B cell (primary cell): Measurements from ENCODE around the gene MZF1. TPM values are rescaled to one million over a fixed set of nuclear protein-coding genes. Genes with fewer than 3 reads are reported as not detected.

ENCODE experiments used
- ATAC-seq: fragments of 200-7000 bp; cut with Tn5 transposase; one replicate; pipeline ENCODE4 v1.10.0; 2021; ENCODE audit warnings: low read depth, mild to moderate bottlenecking, moderate number of reproducible peaks, moderate library complexity
- CTCF ChIA-PET: fragments of 350-600 bp; sonication (Branson Sonifier 250); formaldehyde crosslinking; loops from one replicate; lab custom pipeline; 2021; ENCODE audit warnings: antibody characterized with exemption, inconsistent platforms; lab: Charles Lee
- POLR2A ChIA-PET: fragments of 350-600 bp; sonication (Branson Sonifier 250); formaldehyde crosslinking; loops from one replicate; lab custom pipeline; 2021; ENCODE audit warnings: antibody characterized with exemption; lab: Charles Lee
- DNase-seq: peaks from one replicate; pipeline ENCODE4 v3.0.0; 2013
- H2AFZ ChIP-seq: 2 replicates; pipeline ENCODE4 v1.6.1; 2012; ENCODE audit warnings: mild to moderate bottlenecking, low read depth, low read length; ENCODE audit not compliant: insufficient read depth, poor library complexity, severe bottlenecking
- H3K27ac ChIP-seq, 2 donors: 1 replicate in 1 of 2; 2 replicates in 1 of 2; pipeline ENCODE4 v1.5.1; 2012 to 2013; ENCODE audit warnings: low read length in 2 of 2, mild to moderate bottlenecking in 2 of 2, moderate library complexity in 1 of 2
- H3K27me3 ChIP-seq, 4 experiments: fragments of 200-600 bp in 1 of 4; sonication (generic) in 1 of 4; replicated peaks in 1 of 4; 1 replicate in 2 of 4; 2 replicates in 2 of 4; pipeline versions ENCODE4 v1.6.1 to v1.7.0; 2013 to 2016; ENCODE audit warnings: low read length in 3 of 4, mild to moderate bottlenecking in 2 of 4, mixed read lengths in 1 of 4, moderate library complexity in 1 of 4; ENCODE audit not compliant: insufficient read depth in 4 of 4, control insufficient read depth in 3 of 4; ENCODE audit errors: control extremely low read depth in 1 of 4
- H3K36me3 ChIP-seq, 2 experiments: replicated peaks in 1 of 2; 1 replicate in 1 of 2; 2 replicates in 1 of 2; pipeline versions ENCODE4 v1.6.1 to v1.7.1; 2013; ENCODE audit warnings: low read length in 1 of 2; ENCODE audit not compliant: insufficient read depth in 2 of 2, control insufficient read depth in 1 of 2; ENCODE audit errors: control extremely low read depth in 1 of 2, extremely low read depth in 1 of 2
- H3K4me1 ChIP-seq, 2 donors: fragments of 200-600 bp in 1 of 2; sonication (generic) in 1 of 2; 1 replicate in 1 of 2; 2 replicates in 1 of 2; pipeline versions ENCODE4 v1.5.1 to v1.6.1; 2013 to 2017; ENCODE audit warnings: low read length in 2 of 2; ENCODE audit not compliant: control insufficient read depth in 2 of 2, insufficient read depth in 2 of 2
- H3K4me2 ChIP-seq: replicated peaks from 2 replicates; pipeline ENCODE3; 2012; ENCODE audit warnings: mild to moderate bottlenecking, low read depth, low read length; ENCODE audit not compliant: poor library complexity, severe bottlenecking
- H3K4me3 ChIP-seq, 5 experiments: fragments of 200-600 bp in 1 of 5; sonication (generic) in 1 of 5; 1 replicate in 3 of 5; 2 replicates in 2 of 5; pipeline versions ENCODE4 v1.5.1 to v1.7.0; 2011 to 2016; ENCODE audit warnings: low read length in 4 of 5, mild to moderate bottlenecking in 4 of 5, low read depth in 2 of 5, control low read depth in 1 of 5, moderate library complexity in 1 of 5; ENCODE audit not compliant: insufficient read depth in 1 of 5; ENCODE audit errors: control extremely low read depth in 1 of 5, extremely low read depth in 1 of 5
- H3K79me2 ChIP-seq: fragments of 200-600 bp; sonication (generic); one replicate; pipeline ENCODE4 v1.6.0; 2016; ENCODE audit warnings: low read length; ENCODE audit not compliant: control insufficient read depth, insufficient read depth
- H3K9ac ChIP-seq: fragments of 200-600 bp; sonication (generic); 2 replicates; pipeline ENCODE4 v1.6.1; 2017; ENCODE audit warnings: mild to moderate bottlenecking, low read length, moderate library complexity
- H3K9me3 ChIP-seq, 3 donors: one replicate each; pipeline versions ENCODE4 v1.6.1 to v1.7.1; 2013; ENCODE audit warnings: low read length in 2 of 3; ENCODE audit not compliant: control insufficient read depth in 2 of 3, insufficient read depth in 1 of 3; ENCODE audit errors: control extremely low read depth in 1 of 3
- H4K20me1 ChIP-seq: 2 replicates; pipeline ENCODE4 v1.6.0; 2012; ENCODE audit warnings: mild to moderate bottlenecking, low read length; ENCODE audit not compliant: insufficient read depth, control insufficient read depth, poor library complexity, severe bottlenecking
- H3K27ac Mint-ChIP-seq: one replicate; pipeline ENCODE4 v1.8.0; 2021; ENCODE audit warnings: mixed read lengths
- H3K27me3 Mint-ChIP-seq: one replicate; pipeline ENCODE4 v1.8.0; 2021; ENCODE audit warnings: mixed read lengths
- H3K4me1 Mint-ChIP-seq: one replicate; pipeline ENCODE4 v1.8.0; 2021; ENCODE audit warnings: mixed read lengths
- H3K4me3 Mint-ChIP-seq: one replicate; pipeline ENCODE4 v1.8.0; 2021; ENCODE audit warnings: mixed read lengths
- H3K9me3 Mint-ChIP-seq: one replicate; pipeline ENCODE4 v1.8.0; 2022; ENCODE audit warnings: mixed read lengths; ENCODE audit not compliant: insufficient read depth
- EZH2 ChIP-seq: IDR thresholded peaks from 2 replicates; pipeline ENCODE4 v1.6.1; 2012; ENCODE audit warnings: borderline replicate concordance, low read depth, mild to moderate bottlenecking, moderate library complexity, low read length; ENCODE audit not compliant: insufficient read depth, poor library complexity, severe bottlenecking
- WGBS: methylation state at CpG from one replicate; pipeline ENCODE4 v1.1.5; 2013; ENCODE audit warnings: missing lambda C conversion rate; ENCODE audit not compliant: insufficient coverage; 5-methylcytosine and 5-hydroxymethylcytosine counted together
- intact Hi-C: fragments of 100-400 bp; cut with micrococcal nuclease; formaldehyde crosslinking; loops from one replicate; pipeline ENCODE4 v1.10.0; 2022
- polyA plus RNA-seq: library from polyadenylated mRNA; depleted of rRNA; stranded (reverse); fragments of >200 nt; gene quantifications from 2 replicates; pipeline ENCODE4 v1.2.3, GENCODE V29; 2012
- total RNA-seq, 2 donors: library from RNA; stranded (reverse); fragments of 120-200 nt in 1 of 2; gene quantifications; 1 replicate in 1 of 2; 2 replicates in 1 of 2; pipeline versions ENCODE4 v1.2.3 to v1.2.4, GENCODE V29; 2013 to 2022
- TF ChIP-seq, protein P1 (sequence below): fragments of 200-600 bp; IDR thresholded peaks from one replicate; pipeline ENCODE4 v1.8.0; 2022; ENCODE audit warnings: antibody characterized with exemption, mild to moderate bottlenecking

Gene MZF1
- total and polyA plus RNA-seq, 2 donors (not counting 1 experiment from before 2014, with no cell fraction given): 79.4 to 95.8 TPM

DNA sequence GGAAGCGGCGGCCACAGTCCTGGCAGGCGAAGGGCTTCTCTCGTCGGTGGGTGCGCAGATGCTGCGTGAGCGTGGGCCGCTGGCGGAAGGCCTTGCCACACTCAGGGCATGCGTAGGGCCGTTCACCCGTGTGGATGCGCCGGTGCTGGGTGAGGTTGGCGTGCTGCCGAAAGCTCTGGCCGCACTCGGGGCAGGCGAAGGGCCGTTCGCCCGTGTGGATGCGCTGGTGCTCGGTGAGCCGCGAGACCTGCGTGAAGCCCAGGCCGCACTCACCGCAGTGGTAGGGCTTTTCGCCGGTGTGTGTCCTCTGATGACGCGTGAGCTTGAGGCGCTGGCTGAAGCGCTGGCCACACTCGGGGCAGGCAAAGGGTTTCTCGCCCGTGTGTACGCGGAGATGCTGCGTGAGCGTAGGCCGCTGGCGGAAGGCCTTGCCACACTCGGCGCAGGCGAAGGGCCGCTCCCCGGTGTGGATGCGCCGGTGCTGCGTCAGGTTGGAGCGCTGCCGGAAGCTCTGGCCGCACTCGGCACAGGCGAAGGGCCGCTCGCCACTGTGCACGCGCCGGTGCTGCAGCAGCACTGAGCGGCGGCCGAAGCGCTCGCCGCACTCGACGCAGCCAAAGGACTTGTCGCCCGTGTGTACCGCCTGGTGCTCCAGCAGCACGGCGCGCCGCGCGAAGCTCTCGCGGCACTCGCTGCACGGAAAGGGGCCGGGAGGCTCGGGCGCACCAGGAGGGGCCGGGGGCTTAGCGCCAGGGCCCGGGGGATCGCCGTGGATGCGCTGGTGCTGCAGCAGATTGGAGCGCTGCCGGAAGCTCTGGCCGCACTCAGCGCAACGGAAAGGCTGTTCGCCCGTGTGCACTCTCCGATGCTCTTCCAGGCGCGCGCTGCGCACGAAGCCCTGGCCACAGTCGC, 10.8 kb downstream of the MZF1 start:
- Histone ChIP-seq H3K79me2 (peaks cover 6% of the 10 kb centered on the region), H3K9ac (peak overlapping the region; percentile 50)
- DNase-seq: peak; percentile 86

More for the DNA sequence above, 10.8 kb downstream of the MZF1 start:
- Histone ChIP-seq H3K27ac (no peak overlapping the region), H3K4me1 (peaks cover 28 to 42% of the 10 kb centered on the region in 2 donors), H3K9me3 (peaks cover 0 to 9% (median 0%) of the 10 kb centered on the region in 3 donors), H3K27me3 (no peaks in the 10 kb centered on the region), H4K20me1 (peaks cover 14% of the 10 kb centered on the region), H3K4me2 (peak overlapping the region; percentile 87), H2AFZ (peak overlapping the region; percentile 60), H3K4me3 (peak overlapping the region; percentile 26 to 59 (median 36)), H3K36me3 (peaks cover 0 to 3% of the 10 kb centered on the region in 2 experiments)
- TF ChIP-seq EZH2: no peak
- TF ChIP-seq, protein P1, sequence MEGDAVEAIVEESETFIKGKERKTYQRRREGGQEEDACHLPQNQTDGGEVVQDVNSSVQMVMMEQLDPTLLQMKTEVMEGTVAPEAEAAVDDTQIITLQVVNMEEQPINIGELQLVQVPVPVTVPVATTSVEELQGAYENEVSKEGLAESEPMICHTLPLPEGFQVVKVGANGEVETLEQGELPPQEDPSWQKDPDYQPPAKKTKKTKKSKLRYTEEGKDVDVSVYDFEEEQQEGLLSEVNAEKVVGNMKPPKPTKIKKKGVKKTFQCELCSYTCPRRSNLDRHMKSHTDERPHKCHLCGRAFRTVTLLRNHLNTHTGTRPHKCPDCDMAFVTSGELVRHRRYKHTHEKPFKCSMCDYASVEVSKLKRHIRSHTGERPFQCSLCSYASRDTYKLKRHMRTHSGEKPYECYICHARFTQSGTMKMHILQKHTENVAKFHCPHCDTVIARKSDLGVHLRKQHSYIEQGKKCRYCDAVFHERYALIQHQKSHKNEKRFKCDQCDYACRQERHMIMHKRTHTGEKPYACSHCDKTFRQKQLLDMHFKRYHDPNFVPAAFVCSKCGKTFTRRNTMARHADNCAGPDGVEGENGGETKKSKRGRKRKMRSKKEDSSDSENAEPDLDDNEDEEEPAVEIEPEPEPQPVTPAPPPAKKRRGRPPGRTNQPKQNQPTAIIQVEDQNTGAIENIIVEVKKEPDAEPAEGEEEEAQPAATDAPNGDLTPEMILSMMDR: no peak
- H3K27me3 Mint-ChIP-seq: no peaks in the 10 kb centered on the region
- peaks cover 56% of the 10 kb centered on the region for H3K4me1 Mint-ChIP-seq
- no peak for ATAC-seq
- peak overlapping the region; percentile 87 for H3K27ac Mint-ChIP-seq
- H3K4me3 Mint-ChIP-seq: peak overlapping the region; percentile 96
- no peaks in the 10 kb centered on the region for H3K9me3 Mint-ChIP-seq
- POLR2A ChIA-PET: interaction anchor here (0.7 to 1.6 kb wide), 6 partner anchors 8 to 43 kb away, joined by 3 to 8 read pairs (median 4); partner anchors contain the start of genes CHMP2A, MZF1, TRIM28 and ZBTB45
- CTCF ChIA-PET: interaction anchor here (0.5 to 3.3 kb wide), 5 partner anchors 9 to 50 kb away, joined by 3 to 10 read pairs (median 3); partner anchors contain the start of genes MZF1 and ZBTB45
- intact Hi-C loops: no loop called here
- 12% methylated on average over 106 of the region's 107 CpGs for WGBS
